ENCODE data around the gene REXO5. TPM values are rescaled to one million over a fixed set of nuclear protein-coding genes. Genes with fewer than 3 reads are reported as not detected.
A peak's percentile ranks its signal among the peaks of the same experiment; 100 is the strongest.

Gene REXO5
- total RNA-seq, 1 donor: 6.9 TPM

GRCh38 chr16:20765732-20766131 is 40.6 kb upstream of the REXO5 start:
- no peak overlapping the region for H3K4me3 ChIP-seq (ENCODE audit: low read depth, low read length)
- no peak for DNase-seq (ENCODE audit: low read depth)
- TF ChIP-seq CTCF (IDR thresholded peaks at IDR 0.05; ENCODE audit: insufficient read depth, low read depth, low read length): no peak

GRCh38 chr16:20766294-20766693 is 40.0 kb upstream of the REXO5 start:
- H3K4me3 ChIP-seq (ENCODE audit: low read depth, low read length): no peak overlapping the region
- DNase-seq (ENCODE audit: low read depth): no peak
- TF ChIP-seq CTCF (IDR thresholded peaks at IDR 0.05; ENCODE audit: insufficient read depth, low read depth, low read length): no peak

GRCh38 chr16:20767577-20767976 is 38.8 kb upstream of the REXO5 start:
- TF ChIP-seq CTCF (IDR thresholded peaks at IDR 0.05; ENCODE audit: insufficient read depth, low read depth, low read length): no peak
- H3K4me3 ChIP-seq (ENCODE audit: low read depth, low read length): no peak overlapping the region
- DNase-seq (ENCODE audit: low read depth): no peak

- no peak overlapping the region for H3K4me3 ChIP-seq (ENCODE audit: low read depth, low read length)
- no peak for TF ChIP-seq CTCF (IDR thresholded peaks at IDR 0.05; ENCODE audit: insufficient read depth, low read depth, low read length)
- no peak for DNase-seq (ENCODE audit: low read depth)
Measured at GRCh38 chr16:20768121-20768520, 38.2 kb upstream of the REXO5 start.

GRCh38 chr16:20768818-20769217 is 37.5 kb upstream of the REXO5 start:
- no peak for DNase-seq (ENCODE audit: low read depth)
- no peak for TF ChIP-seq CTCF (IDR thresholded peaks at IDR 0.05; ENCODE audit: insufficient read depth, low read depth, low read length)
- H3K4me3 ChIP-seq (ENCODE audit: low read depth, low read length): no peak overlapping the region

- no peak for DNase-seq (ENCODE audit: low read depth)
- no peak overlapping the region for H3K4me3 ChIP-seq (ENCODE audit: low read depth, low read length)
- no peak for TF ChIP-seq CTCF (IDR thresholded peaks at IDR 0.05; ENCODE audit: insufficient read depth, low read depth, low read length)
Measured at GRCh38 chr16:20773679-20774078, 32.6 kb upstream of the REXO5 start.

GRCh38 chr16:20774703-20775362 is 31.5 kb upstream of the REXO5 start:
- TF ChIP-seq CTCF (IDR thresholded peaks at IDR 0.05; ENCODE audit: insufficient read depth, low read depth, low read length): peak; percentile 87
- DNase-seq (ENCODE audit: low read depth): peak; percentile 67
- H3K4me3 ChIP-seq (ENCODE audit: low read depth, low read length): no peak overlapping the region

Data from fibroblast of villous mesenchyme (primary cell).